ENCODE results near the gene CERS5.
A peak's percentile ranks its signal among the peaks of the same experiment; 100 is the strongest.

The CERS5 gene

DNA sequence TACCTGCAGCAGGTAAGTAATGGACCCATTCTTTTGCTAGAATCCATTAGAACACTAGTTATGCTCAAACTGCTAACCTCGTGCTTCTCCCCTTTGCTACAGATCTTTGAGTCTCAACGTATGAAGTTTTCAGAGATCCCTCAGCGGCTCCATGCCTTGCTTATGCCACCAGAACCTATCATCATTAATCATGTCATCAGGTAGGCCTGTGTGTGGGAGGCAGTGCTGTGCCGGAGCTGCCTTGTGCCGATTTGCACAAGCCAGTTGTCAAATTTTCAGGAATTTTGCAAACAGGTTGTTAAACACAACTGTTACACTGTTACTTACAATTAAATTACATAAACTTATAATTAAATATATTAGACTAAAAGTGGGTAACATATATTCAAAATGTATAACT is 76.8 kb downstream of the CERS5 start:
- H3K9ac ChIP-seq (ENCODE audit: insufficient read length, low read depth), result no peak overlapping the region
- peaks cover 92% of the 10 kb centered on the region for H3K36me3 ChIP-seq (ENCODE audit: insufficient read depth, insufficient read length, low read length)
- H3K27me3 ChIP-seq (ENCODE audit: insufficient read depth, insufficient read length), result no peaks in the 10 kb centered on the region
- H3K4me1 ChIP-seq (ENCODE audit: insufficient read depth, insufficient read length), result no peaks in the 10 kb centered on the region
- no peak for DNase-seq (ENCODE audit: low read depth, low spot score)
- no peaks in the 10 kb centered on the region for H3K9me3 ChIP-seq (ENCODE audit: insufficient read depth, low read length)
- H3K4me3 ChIP-seq (ENCODE audit: insufficient read length, low read depth), result no peak overlapping the region
- TF ChIP-seq ZNF274 (IDR thresholded peaks at IDR 0.05; ENCODE audit: low read depth, low read length) (no peak), SUZ12 (IDR thresholded peaks at IDR 0.05; ENCODE audit: extremely low read depth, insufficient read depth, insufficient read length) (no peak), YY1 (IDR thresholded peaks at IDR 0.05; ENCODE audit: insufficient read depth, insufficient read length) (no peak)

DNA sequence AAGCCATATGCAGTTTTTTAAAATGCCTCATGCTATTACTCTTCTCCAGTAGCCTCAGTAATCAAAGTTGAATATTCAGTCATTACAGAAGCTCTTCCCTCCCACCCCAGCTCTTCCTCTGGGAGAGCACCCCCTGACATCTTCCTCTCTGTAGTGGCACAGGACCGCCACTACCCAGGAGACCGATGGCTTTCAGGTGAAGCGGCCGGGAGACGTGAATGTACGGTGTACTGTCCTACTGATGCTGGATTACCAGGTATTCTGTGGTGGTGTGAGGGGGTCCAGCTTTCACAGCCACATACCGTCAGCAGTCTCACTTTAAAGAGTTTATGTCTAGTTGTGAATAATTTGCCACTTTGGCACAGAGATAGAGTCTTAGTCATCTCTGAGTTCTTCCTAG is 77.4 kb downstream of the CERS5 start:
- Histone ChIP-seq H3K4me1 (ENCODE audit: insufficient read depth, insufficient read length) (no peaks in the 10 kb centered on the region), H3K9ac (ENCODE audit: insufficient read length, low read depth) (no peak overlapping the region), H3K27me3 (ENCODE audit: insufficient read depth, insufficient read length) (no peaks in the 10 kb centered on the region), H3K9me3 (ENCODE audit: insufficient read depth, low read length) (no peaks in the 10 kb centered on the region), H3K4me3 (ENCODE audit: insufficient read length, low read depth) (no peak overlapping the region), H3K36me3 (ENCODE audit: insufficient read depth, insufficient read length, low read length) (peaks cover 87% of the 10 kb centered on the region)
- no peak for DNase-seq (ENCODE audit: low read depth, low spot score)
- TF ChIP-seq YY1 (IDR thresholded peaks at IDR 0.05; ENCODE audit: insufficient read depth, insufficient read length) (no peak), SUZ12 (IDR thresholded peaks at IDR 0.05; ENCODE audit: extremely low read depth, insufficient read depth, insufficient read length) (no peak), ZNF274 (IDR thresholded peaks at IDR 0.05; ENCODE audit: low read depth, low read length) (no peak)

DNA sequence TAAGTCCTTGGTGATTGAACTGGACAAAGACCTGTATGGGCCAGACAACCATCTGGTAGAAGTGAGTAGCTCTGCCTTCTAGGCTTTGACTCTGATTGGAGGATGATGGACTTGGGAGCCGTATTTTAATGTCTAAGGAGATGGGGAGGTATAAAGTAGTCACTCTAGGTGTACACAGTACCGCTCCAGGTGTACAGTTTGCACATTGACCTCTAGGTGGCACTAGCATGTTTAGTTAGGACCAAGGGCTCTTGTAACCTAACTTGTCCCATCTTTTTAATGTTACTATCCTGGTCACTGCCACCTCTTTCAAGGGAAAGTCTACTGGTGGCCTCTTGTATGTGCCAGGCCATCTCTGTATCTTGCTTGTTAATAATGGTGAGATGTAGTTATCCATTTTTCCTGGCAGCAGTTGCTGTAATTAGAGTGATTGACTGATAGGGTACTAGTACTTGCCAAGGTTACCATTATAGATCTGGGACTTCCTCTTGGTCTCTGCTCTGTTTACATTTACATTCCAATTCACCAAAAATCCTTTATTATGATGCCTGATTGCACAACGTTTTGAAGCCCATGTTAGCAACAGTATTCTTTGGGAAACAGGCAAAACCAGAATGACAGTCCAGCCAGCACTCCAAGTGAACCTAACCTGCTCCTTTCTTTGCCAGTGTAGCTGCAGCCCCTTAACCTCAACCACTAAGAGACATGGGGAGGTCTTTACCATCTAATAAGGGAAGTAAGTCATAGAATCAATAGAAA is 78.4 kb downstream of the CERS5 start:
- Histone ChIP-seq H3K9me3 (ENCODE audit: insufficient read depth, low read length) (no peaks in the 10 kb centered on the region), H3K4me3 (ENCODE audit: insufficient read length, low read depth) (no peak overlapping the region), H3K27me3 (ENCODE audit: insufficient read depth, insufficient read length) (no peaks in the 10 kb centered on the region), H3K36me3 (ENCODE audit: insufficient read depth, insufficient read length, low read length) (peaks cover 77% of the 10 kb centered on the region), H3K4me1 (ENCODE audit: insufficient read depth, insufficient read length) (no peaks in the 10 kb centered on the region), H3K9ac (ENCODE audit: insufficient read length, low read depth) (no peak overlapping the region)
- DNase-seq (ENCODE audit: low read depth, low spot score), result no peak
- no peak for TF ChIP-seq YY1 (IDR thresholded peaks at IDR 0.05; ENCODE audit: insufficient read depth, insufficient read length)
- TF ChIP-seq SUZ12 (IDR thresholded peaks at IDR 0.05; ENCODE audit: extremely low read depth, insufficient read depth, insufficient read length), result no peak
- TF ChIP-seq ZNF274 (IDR thresholded peaks at IDR 0.05; ENCODE audit: low read depth, low read length), result no peak

GRCh38 chr12:50087995-50088394 is 79.2 kb downstream of the CERS5 start:
- TF ChIP-seq SUZ12 (IDR thresholded peaks at IDR 0.05; ENCODE audit: extremely low read depth, insufficient read depth, insufficient read length) (no peak), ZNF274 (IDR thresholded peaks at IDR 0.05; ENCODE audit: low read depth, low read length) (no peak), YY1 (IDR thresholded peaks at IDR 0.05; ENCODE audit: insufficient read depth, insufficient read length) (no peak)
- no peaks in the 10 kb centered on the region for H3K4me1 ChIP-seq (ENCODE audit: insufficient read depth, insufficient read length)
- H3K9ac ChIP-seq (ENCODE audit: insufficient read length, low read depth), result no peak overlapping the region

GRCh38 chr12:50087151-50087550 is 80.0 kb downstream of the CERS5 start:
- no peak for TF ChIP-seq SUZ12 (IDR thresholded peaks at IDR 0.05; ENCODE audit: extremely low read depth, insufficient read depth, insufficient read length)
- TF ChIP-seq YY1 (IDR thresholded peaks at IDR 0.05; ENCODE audit: insufficient read depth, insufficient read length), result no peak
- TF ChIP-seq ZNF274 (IDR thresholded peaks at IDR 0.05; ENCODE audit: low read depth, low read length), result no peak
- Histone ChIP-seq H3K4me1 (ENCODE audit: insufficient read depth, insufficient read length) (no peaks in the 10 kb centered on the region), H3K9ac (ENCODE audit: insufficient read length, low read depth) (no peak overlapping the region), H3K9me3 (ENCODE audit: insufficient read depth, low read length) (no peaks in the 10 kb centered on the region), H3K4me3 (ENCODE audit: insufficient read length, low read depth) (no peak overlapping the region), H3K36me3 (ENCODE audit: insufficient read depth, insufficient read length, low read length) (peaks cover 63% of the 10 kb centered on the region), H3K27me3 (ENCODE audit: insufficient read depth, insufficient read length) (no peaks in the 10 kb centered on the region)
- no peak for DNase-seq (ENCODE audit: low read depth, low spot score)

More at GRCh38 chr12:50087995-50088394, 79.2 kb downstream of the CERS5 start:
- H3K27me3 ChIP-seq (ENCODE audit: insufficient read depth, insufficient read length), result no peaks in the 10 kb centered on the region
- no peak overlapping the region for H3K4me3 ChIP-seq (ENCODE audit: insufficient read length, low read depth)
- peaks cover 70% of the 10 kb centered on the region for H3K36me3 ChIP-seq (ENCODE audit: insufficient read depth, insufficient read length, low read length)
- H3K9me3 ChIP-seq (ENCODE audit: insufficient read depth, low read length), result no peaks in the 10 kb centered on the region
- DNase-seq (ENCODE audit: low read depth, low spot score), result no peak

DNA sequence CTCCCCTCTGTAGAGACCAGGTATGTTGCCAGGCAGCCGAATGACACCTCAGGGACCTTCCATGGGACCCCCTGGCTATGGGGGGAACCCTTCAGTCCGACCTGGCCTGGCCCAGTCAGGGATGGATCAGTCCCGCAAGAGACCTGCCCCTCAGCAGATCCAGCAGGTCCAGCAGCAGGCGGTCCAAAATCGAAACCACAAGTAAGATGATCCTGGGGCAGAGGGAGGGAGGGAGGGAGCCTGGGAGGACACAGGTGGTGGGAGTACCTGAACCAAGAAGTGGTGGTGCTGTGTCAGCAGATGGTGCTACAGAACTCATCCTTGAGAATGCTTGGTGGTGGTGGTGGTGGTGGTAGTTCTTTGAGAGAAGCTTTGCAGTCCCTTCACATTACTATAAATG is 81.0 kb downstream of the CERS5 start:
- Histone ChIP-seq H3K9me3 (ENCODE audit: insufficient read depth, low read length) (no peaks in the 10 kb centered on the region), H3K4me3 (ENCODE audit: insufficient read length, low read depth) (peak overlapping the region; percentile 90), H3K27me3 (ENCODE audit: insufficient read depth, insufficient read length) (no peaks in the 10 kb centered on the region), H3K4me1 (ENCODE audit: insufficient read depth, insufficient read length) (no peaks in the 10 kb centered on the region), H3K9ac (ENCODE audit: insufficient read length, low read depth) (peak overlapping the region; percentile 85), H3K36me3 (ENCODE audit: insufficient read depth, insufficient read length, low read length) (peaks cover 53% of the 10 kb centered on the region)
- no peak for DNase-seq (ENCODE audit: low read depth, low spot score)
- TF ChIP-seq YY1 (IDR thresholded peaks at IDR 0.05; ENCODE audit: insufficient read depth, insufficient read length) (no peak), ZNF274 (IDR thresholded peaks at IDR 0.05; ENCODE audit: low read depth, low read length) (no peak), SUZ12 (IDR thresholded peaks at IDR 0.05; ENCODE audit: extremely low read depth, insufficient read depth, insufficient read length) (no peak)

DNA sequence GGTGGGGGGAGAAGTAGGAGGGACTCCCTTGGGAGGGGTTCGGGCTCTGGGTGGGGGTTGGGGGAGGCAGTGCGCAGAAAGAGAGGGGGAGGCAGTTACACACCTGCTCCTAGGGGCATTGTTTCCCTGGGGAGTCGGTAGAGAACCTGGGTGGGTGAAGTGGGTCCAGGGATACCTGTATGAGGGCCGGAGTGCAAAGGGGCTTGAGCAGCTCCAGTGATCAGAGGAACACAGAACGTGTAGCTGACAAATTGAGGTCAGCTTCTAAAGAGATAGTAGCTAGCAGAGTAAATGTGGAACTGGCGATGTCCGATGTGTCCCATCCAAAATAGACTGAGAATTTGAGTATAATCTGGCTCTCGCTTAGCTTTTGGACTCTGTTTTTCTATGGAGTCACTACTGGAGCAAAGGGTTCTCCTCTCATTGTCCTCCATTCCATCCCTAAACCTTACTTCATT is 81.5 kb downstream of the CERS5 start:
- H3K9me3 ChIP-seq (ENCODE audit: insufficient read depth, low read length), result no peaks in the 10 kb centered on the region
- DNase-seq (ENCODE audit: low read depth, low spot score), result no peak
- H3K4me3 ChIP-seq (ENCODE audit: insufficient read length, low read depth), result peak overlapping the region; percentile 90
- peak overlapping the region; percentile 85 for H3K9ac ChIP-seq (ENCODE audit: insufficient read length, low read depth)
- TF ChIP-seq ZNF274 (IDR thresholded peaks at IDR 0.05; ENCODE audit: low read depth, low read length) (no peak), SUZ12 (IDR thresholded peaks at IDR 0.05; ENCODE audit: extremely low read depth, insufficient read depth, insufficient read length) (no peak), YY1 (IDR thresholded peaks at IDR 0.05; ENCODE audit: insufficient read depth, insufficient read length) (no peak)
- no peaks in the 10 kb centered on the region for H3K4me1 ChIP-seq (ENCODE audit: insufficient read depth, insufficient read length)
- H3K36me3 ChIP-seq (ENCODE audit: insufficient read depth, insufficient read length, low read length), result peaks cover 49% of the 10 kb centered on the region
- H3K27me3 ChIP-seq (ENCODE audit: insufficient read depth, insufficient read length), result no peaks in the 10 kb centered on the region

All from NT2/D1 (cell line).